Measurements from ENCODE around the gene MYCL.

DNA sequence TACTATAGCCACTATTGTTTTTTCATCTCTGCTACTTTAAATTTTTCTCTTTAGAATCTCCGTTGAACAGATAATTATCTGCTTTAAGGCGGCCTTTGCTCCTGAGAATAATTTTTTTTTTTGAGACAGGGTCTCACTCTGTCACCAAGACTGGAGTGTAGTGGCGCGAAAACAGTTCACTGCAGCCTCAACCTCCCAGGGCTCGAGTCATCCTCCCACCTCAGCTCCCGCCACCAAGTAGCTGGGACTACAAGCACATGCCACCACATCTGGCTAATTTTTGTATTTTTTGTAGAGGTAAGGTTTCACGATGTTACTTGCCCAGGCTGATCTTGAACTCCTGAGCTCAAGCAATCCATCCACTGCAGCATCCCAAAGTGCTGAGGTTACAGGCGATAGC is 47.0 kb downstream of the MYCL start:
- TF ChIP-seq, protein P1, sequence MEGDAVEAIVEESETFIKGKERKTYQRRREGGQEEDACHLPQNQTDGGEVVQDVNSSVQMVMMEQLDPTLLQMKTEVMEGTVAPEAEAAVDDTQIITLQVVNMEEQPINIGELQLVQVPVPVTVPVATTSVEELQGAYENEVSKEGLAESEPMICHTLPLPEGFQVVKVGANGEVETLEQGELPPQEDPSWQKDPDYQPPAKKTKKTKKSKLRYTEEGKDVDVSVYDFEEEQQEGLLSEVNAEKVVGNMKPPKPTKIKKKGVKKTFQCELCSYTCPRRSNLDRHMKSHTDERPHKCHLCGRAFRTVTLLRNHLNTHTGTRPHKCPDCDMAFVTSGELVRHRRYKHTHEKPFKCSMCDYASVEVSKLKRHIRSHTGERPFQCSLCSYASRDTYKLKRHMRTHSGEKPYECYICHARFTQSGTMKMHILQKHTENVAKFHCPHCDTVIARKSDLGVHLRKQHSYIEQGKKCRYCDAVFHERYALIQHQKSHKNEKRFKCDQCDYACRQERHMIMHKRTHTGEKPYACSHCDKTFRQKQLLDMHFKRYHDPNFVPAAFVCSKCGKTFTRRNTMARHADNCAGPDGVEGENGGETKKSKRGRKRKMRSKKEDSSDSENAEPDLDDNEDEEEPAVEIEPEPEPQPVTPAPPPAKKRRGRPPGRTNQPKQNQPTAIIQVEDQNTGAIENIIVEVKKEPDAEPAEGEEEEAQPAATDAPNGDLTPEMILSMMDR (IDR thresholded peaks at IDR 0.05; ENCODE audit: poor library complexity), result no peak
- no peak for TF ChIP-seq EZH2 (IDR thresholded peaks at IDR 0.05; ENCODE audit: borderline replicate concordance)
- no peak for TF ChIP-seq EZH2phosphoT487 (IDR thresholded peaks at IDR 0.05; ENCODE audit: low read depth, severe bottlenecking, unreplicated experiment)
